Lung microvascular endothelial cell (primary cell): ENCODE data around the gene IGSF11. TPM values are rescaled to one million over a fixed set of nuclear protein-coding genes. Genes with fewer than 3 reads are reported as not detected.
"Not testable (repeated sequence)": the region's sequence is repeated elsewhere in the genome, so short reads cannot be mapped to it uniquely, and the experiment has no call there.

Experiments
- DNase-seq, 2 donors: peaks; one replicate each; pipeline versions ENCODE4 v3.0.0 to v3.0.0-alpha.2; 2010; ENCODE audit warnings: low read depth in 2 of 2
- total RNA-seq: library from RNA; depleted of rRNA; stranded (reverse); fragments of >200 nt; gene quantifications from 2 replicates; pipeline ENCODE4 v1.2.1, GENCODE V29; 2014

Gene IGSF11
- total RNA-seq, 1 donor from 2014 or later = under 0.01 TPM

- DNase-seq = peak; percentile 59 to 66
These were observed 149.9 kb downstream of the IGSF11 start for GRCh38 chr3:118884748-118885206.

GRCh38 chr3:118882353-118882947, 152.2 kb downstream of the IGSF11 start:
- DNase-seq = peak; percentile 64 to 70

GRCh38 chr3:118868051-118868450, 166.6 kb downstream of the IGSF11 start:
- DNase-seq = no peak

DNA sequence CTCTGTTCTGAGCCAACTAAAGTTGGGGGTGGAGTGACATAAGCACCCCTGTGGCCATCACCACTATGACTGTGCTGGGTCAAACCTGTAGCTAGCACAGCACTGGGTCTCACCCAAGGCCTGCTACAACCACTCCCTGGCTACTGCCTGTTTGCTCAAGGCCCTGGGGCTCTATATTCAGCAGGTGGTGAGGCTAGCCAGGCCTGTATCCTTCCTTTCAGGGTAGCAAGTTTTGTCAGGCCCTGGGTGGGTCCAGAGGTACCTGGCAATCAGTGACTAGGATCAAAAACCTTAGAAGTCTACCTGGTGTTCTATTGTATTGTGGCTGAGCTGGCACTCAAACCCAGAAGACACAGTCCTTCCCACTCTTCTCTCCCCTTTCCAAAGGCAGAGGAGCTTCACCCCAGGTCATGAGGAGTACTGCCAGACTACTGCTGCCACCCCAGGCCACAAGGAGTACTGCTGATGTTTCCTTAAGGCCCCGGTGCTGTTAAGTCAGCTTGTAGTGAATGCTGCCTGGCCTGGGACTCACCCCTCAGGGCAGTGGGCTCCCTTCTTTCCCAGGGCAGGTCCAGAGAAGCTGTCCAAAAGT, 170.8 kb downstream of the IGSF11 start:
- no peak for DNase-seq

- DNase-seq = no peak
These were observed 174.7 kb downstream of the IGSF11 start for GRCh38 chr3:118859950-118860349.

- not testable (repeated sequence) for DNase-seq
These were observed 183.0 kb downstream of the IGSF11 start for GRCh38 chr3:118851466-118852193.

- DNase-seq = no peak
These were observed 184.0 kb downstream of the IGSF11 start for GRCh38 chr3:118850687-118851086.

Other genes starting within 250 kb of the IGSF11 start
- gene TEX55, start 111.3 kb upstream of the IGSF11 start, total RNA-seq = not detected in 2 replicates
- under 0.01 TPM in 1 of 2 replicates, not detected in the other for gene UPK1B, start 138.8 kb upstream of the IGSF11 start, total RNA-seq
- gene B4GALT4, start 206.0 kb upstream of the IGSF11 start, total RNA-seq = 3.0 and 3.5 TPM in 2 replicates